ENCODE data around the gene ACTR1A.
"Not testable (repeated sequence)": the region's sequence is repeated elsewhere in the genome, so short reads cannot be mapped to it uniquely, and the experiment has no call there.

The ACTR1A gene

DNA sequence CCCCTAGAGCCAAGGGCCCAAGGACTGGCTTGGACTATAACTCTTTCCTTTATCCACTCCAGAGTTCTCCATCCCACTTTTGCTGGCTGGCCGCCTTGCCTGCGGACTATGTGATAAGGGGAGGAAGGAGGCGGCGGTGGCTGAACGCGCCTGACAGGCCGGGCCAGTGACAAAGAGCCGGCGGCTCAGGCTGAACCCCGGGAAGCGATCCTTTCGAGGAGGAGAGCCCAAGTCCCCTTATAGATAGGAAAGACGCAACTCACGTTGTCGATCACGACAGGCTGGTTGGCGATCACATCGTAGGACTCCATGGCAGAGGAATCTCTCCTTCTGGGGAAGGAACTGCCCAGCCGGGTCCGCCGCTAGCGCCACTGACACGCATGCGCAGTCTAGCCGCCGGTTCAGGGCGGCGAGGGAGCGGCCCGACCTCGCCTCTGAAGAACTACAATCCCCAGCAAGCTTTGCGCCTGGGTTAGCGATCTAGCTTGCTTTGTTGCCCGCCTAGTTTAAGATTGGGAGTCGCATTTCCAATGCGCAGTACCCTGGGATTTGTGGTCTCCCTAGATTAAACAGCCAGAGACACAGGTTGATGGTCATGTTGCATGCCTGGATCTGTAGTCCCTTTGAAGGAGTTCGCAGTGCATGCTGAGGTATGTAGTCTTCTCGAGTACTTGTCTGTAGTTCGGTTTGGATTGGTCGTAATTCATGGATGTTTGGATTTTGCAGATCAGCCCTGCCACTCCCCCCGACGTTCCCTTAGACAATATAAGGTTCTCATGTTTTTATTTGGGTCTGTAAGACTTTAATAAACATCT lies at the start of gene ACTR1A:
Gene ACTR1A, minus strand, starts transcription at position 376 of the 815 bp plus-strand sequence. Its CDS starts 65 bp downstream, at position 311.
- DNase-seq (ENCODE audit: low read depth in 2 of 2): peak; percentile 85 to 90

DNA sequence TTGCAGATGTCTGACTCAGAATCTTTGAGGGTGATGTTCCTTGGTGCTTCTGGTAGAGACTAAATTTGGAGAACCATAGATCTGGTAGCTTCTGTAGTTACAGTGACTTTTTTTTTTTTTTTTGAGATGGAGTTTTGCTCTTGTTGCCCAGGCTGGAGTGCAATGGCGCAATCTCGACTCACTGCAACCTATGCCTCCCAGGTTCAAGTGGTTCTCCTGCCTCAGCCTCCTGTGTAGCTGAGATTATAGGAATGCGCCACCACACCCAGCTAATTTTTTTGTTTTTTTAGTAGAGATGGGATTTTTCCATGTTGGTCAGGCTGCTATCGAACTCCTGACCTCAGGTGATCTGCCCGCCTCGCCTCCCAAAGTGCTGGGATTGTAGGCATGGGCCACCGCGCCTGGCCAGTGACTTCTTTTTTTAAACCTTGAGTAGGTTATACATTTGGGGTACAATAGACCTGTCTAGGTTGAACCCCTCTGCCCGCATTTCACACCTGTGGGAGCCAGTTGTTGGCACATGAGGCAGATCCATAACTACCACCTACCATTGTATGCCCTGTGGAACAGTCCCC lies 48.2 kb upstream of the ACTR1A start:
- DNase-seq (ENCODE audit: low read depth in 2 of 2): no peak

DNA sequence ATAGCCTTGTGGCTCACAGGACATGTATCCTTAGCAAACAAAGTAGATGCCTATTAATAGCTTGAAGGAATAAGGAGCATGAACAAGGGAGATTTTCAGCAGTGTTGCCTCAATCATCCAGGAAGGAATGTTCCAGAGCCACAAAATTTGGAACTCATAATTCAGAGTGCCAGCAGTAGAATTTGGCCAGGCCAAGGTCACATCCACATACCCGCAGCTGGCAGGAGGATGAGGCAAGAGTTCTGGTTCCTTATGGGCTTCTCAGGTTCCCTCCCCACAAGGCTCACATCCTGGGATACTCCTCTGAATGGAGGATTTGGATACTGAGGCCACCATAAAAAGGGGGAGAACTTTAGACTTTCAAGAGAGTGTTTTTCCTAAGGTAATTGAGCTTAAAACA lies 47.0 kb upstream of the ACTR1A start:
- DNase-seq (ENCODE audit: low read depth in 2 of 2): no peak

DNA sequence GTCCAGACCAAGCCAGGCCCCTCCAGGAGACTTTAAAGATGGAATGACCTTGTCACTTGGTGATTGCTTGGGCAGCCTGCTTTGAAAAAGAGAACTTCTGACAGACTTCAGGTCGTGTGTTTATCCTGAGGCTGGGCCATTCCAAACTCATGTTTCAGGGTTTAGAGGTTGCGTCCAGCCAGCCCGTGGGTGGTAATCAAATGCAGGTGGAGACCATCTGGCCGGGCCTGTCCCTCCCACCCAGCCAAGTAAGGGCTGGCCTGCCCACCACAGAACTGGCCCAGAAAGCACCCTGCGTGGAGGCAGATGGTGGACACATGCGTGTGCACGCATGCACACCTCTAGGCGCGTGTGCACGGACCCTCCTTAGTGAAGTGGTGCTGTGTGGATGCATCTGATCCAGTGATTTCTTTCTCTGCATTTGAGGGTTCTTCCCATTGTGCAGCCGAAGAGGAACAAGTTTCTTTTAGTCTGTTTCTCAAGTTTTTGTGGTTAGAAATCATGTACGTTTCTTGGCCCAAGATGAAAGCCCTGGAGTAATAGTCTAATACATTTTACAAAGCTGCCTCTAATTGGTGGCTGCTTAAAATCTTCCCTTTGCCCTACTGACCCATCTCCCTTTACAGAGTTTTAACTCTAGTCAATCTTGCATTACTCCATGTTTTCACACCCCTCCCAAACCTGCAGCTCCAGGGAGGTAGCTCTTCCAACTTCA lies 44.3 kb upstream of the ACTR1A start:
- no peak for DNase-seq (ENCODE audit: low read depth in 2 of 2)

DNA sequence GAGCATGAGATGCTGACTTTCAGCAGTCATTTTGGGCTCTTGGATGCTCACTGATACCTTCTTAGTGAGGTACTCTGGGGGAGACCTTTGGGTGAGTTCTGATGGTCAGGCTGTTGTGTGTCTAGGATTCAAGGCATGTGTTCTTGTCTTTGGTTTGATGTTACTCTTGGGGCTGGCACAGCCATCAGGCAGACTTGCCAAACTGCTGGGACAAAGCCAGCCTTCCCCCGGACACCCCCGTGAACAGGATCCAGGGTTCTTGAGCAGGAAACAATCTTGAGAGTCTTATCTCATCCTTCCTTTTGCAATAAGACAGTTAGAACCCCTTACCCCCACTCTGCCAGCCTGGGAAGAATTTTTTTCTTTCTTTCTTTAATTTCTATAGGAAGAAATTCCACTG lies 43.5 kb upstream of the ACTR1A start:
- no peak for DNase-seq (ENCODE audit: low read depth in 2 of 2)

DNA sequence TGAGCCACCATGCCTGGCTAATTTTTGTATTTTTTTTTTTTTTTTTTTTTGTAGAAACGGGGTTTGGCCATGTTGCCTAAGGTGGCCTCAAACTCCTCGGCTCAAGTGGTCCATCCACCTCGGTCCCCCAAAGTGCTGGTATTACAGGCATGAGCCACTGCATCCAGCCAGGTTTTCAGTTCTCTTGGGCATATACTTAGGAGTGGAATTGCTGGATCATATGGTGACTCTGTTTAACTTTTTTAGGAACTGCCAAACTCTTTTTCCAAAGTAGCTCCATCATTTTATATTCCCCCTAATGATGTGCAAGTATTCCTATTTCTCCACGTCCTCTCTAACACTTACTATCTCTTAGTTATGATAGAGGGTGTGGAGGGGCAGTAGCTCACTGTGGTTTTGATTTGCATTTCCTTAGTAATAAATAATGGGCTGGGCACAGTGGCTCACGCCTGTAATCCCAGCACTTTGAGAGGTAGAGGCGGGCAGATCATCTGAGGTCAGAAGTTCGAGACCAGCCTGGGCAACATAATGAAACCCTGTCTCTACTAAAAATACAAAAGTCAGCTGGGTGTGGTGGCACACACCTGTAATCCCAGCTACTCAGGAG lies 42.9 kb upstream of the ACTR1A start:
- no peak for DNase-seq (ENCODE audit: low read depth in 2 of 2)

DNA sequence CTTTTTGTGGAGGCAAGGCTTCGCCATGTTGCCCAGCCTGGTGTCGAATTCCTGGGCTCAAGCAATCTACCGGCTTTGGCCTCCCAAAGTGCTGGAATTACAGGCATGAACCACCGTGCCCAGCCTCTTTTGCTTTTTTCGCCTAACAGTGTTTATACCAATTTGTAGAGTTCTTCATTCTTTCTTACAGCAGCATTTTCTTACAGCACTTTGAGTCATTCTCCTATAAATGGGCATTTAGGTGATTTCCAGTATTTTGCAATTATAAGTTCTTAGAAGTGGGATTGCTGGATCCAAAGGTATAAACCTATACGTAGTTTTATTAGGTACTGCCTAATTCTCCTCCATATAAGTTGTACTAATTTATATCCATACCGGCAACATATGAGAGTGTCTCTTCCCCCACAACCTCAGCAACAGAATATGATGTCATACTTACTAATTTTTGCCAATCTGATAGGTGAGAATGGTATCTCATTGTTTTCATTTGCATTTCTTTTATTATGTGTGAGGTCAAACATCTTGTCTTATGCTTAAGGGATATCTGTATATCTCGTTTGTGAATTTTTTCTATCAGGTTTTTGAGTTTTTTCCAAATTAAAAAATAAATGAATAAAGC lies 40.4 kb upstream of the ACTR1A start:
- DNase-seq (ENCODE audit: low read depth in 2 of 2): no peak

DNA sequence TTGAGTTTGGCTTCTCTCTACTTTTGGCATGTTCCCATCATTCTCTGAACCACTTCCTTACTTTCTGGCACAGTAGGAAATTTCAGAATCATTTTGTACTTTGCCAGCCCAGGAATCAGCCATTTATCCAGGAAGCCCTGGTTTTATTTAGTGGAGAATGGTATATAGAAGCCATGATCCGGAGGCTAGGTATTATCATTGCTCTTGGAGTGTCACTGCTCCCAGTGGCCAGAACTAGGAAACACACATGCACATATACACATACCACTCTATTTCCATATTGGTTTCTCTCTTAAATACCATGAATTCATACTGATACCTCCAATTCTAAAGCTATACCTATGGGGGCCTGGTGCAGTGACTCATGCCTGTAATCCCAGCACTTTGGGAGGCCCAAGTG lies 37.5 kb upstream of the ACTR1A start:
- no peak for DNase-seq (ENCODE audit: low read depth in 2 of 2)

DNA sequence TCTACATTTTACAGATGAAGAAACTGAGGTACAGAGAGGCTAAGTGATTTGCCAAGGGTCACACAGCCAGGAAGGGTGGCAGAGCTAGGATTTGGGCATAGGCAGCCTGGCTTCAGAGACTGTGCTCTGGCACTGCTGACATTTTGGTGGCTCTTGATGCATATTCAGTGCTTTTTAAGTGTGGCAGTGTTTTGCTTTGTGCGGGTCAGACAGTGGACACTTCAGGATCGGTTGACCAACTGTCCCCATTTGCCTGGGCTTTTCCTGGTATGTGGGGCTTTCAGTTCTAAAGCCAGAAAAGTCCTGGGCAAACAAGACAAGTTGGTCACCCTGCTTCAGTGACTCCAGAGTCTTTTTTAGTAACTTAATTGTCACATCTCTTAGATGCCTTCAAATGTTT lies 36.3 kb upstream of the ACTR1A start:
- DNase-seq (ENCODE audit: low read depth in 2 of 2): no peak

DNA sequence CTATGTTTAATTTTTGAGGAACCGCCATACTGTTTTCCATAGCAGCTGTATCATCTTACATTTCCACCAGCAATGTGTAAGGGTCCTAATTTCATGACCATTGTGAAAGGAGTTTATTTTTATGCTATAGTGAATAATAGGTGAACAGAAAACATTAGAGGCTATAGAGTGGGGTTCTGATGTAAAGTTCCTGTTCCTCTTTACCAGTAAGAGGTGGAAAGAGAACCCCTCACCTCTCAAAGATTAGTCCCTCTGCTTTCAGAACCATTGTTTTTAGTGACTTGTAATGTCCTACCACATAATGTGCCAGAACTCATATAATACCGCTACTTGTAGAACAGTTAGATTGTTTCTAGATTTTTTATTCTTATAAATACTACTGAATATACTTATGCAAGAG lies 35.4 kb upstream of the ACTR1A start:
- DNase-seq (ENCODE audit: low read depth in 2 of 2): no peak

DNA sequence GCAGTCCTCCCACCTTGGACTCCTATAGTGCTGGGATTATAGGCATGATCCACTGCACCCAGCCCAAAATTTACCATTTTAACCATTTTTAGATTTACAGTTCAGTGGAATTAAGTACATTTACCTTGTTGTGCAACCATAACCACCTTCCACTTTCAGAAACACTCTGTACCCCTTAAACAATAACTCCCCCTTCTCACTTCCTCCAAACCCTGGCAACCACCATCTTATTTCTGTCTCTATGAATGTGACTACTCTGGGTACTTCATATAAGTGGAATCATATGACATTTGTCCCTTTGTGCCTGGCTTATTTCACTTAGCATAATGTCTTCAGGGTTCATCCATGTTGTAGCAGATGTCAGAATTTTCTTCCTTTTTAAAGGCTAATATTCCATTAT lies 34.9 kb upstream of the ACTR1A start:
- no peak for DNase-seq (ENCODE audit: low read depth in 2 of 2)

DNA sequence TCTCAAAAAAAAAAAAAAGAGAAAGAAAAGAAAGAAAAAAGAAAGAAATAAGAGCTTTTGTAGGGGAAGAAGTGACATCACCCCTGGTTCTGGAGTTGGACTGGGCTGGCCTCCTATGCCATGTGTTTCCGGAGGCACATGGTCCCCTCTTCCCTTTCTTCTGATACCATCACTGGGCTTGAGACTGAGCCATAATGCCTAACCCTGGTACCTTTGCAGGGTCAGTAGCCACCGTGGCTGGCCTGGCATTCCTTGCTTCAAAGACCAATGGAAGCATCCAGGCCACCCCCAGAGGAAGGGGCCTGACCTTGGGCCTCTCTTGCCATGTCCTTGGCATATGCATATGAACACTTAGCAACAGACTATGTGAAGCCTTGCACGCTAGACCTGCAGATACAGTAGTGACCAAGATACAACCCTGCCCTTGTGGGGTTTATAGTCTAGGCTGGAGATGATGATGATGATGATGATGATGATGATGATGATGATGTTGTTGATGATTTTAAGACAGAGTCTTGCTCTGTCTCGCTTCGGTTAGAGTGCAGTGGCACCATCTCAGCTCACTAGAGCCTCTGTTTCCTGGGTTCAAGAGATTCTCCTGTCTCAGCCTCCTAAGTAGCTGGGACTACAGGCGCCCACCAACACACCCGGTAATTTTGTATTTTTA lies 33.1 kb upstream of the ACTR1A start:
- no peak for DNase-seq (ENCODE audit: low read depth in 2 of 2)

DNA sequence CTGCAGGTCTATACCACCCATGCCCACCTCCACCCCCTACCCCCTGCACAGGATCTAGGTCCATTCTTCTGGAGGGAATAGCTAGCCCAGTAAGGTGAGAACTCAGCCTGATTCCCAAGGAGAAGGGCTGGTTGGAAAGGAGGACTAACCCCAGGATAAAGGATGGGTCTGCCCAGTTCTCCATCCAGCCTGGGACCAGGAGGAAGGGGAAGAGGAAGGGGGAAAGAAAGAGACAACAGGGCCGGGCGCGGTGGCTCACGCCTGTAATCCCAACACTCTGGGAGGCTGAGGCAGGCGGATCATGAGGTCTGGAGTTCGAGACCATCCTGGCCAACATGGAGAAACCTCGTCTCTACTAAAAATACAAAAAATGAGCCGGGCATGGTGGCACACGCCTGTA lies 32.5 kb upstream of the ACTR1A start:
- not testable (repeated sequence) for DNase-seq (ENCODE audit: low read depth in 2 of 2)

DNA sequence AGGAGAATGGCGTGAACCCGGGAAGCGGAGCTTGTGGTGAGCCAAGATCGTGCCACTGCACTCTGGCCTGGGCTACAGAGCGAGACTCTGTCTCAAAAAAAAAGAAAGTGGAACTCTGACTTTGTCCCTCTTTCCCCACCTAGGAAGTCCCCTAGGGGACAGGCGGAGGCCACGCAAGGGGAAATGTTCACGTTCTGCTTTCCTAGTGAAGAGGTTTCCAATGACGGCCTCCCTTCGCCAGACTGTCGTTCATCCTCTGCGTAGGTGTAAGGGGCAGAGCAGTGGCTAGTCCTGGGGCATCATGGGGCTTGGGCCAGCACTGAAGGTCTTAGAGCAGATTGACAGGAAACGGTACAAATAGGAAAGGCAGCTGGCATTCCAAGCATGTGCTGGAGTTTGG lies 31.8 kb upstream of the ACTR1A start:
- DNase-seq (ENCODE audit: low read depth in 2 of 2): no peak

DNA sequence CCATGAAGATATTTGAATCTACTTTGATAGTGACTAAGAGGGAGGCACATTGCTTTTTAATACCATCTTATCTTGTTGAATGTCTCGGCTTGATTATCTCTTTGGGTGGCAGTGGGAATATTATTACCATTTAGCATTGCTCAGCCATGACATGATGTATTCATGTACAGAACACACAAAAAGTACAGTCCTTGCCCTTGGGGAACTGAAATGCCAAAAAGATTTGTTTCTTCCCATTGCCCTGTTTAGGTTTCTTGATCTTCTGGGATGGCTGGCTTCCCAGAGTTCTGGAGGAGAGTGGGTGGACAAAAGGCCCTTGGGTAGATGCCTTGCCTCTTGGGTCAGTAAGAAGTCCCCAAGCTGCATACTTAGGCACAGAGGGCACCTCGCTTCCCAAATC lies 25.0 kb upstream of the ACTR1A start:
- no peak for DNase-seq (ENCODE audit: low read depth in 2 of 2)

DNA sequence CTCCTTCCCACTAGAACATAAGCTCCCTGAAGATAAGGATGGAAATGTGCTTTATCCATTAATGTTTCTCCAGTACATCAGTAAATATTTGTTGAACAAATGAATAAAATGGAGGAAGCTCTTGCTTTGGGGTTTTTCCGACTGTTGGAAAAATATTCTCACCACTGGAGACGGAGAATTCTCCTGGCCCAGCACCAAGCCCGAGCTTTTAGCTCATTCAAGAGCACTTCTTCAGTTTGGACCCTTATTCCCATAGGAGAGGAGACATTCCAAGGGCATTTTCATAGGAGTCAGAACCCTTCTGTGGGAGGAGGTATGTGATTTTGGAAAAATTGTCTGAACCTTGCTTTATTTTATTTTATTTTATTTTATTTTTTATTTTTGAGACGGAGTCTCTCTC lies 22.2 kb upstream of the ACTR1A start:
- no peak for DNase-seq (ENCODE audit: low read depth in 2 of 2)

DNA sequence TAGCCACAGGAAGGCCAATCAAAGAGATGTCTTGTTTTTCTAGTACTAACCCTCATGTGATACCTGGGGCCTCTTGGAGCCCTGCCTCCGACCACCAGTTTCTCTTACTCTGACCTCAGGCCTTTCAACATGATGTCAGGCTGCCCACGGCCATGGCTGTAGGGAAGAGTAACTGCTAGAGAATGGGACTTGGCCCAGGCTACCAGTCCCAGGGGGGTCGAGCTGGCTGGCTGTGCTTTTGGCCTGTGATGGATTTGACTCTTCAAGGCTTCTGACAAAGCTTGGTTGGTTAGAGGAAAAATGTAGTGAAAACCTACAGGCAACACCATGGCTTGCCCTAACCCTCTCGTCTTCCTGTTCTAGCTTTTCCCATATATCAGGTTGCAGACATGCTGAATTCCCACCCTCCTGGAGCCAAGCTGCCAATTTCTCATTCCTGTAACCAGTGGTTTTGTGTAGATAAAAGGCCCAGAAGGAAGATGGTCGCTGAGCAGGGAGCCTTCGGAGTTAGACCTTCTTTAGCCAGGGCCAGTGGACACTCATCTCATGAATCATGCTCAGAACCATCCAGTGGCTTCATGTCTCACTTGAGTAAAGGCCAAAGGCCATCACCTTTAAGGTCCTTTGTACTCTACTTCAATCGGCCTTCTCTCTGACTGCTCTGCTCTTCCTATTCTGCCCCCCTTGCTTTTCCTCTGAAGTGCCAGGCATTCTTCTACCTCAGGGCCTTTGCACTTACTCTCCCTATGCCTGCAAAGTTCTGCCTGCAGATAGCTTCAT lies 20.9 kb upstream of the ACTR1A start:
- DNase-seq (ENCODE audit: low read depth in 2 of 2): no peak

DNA sequence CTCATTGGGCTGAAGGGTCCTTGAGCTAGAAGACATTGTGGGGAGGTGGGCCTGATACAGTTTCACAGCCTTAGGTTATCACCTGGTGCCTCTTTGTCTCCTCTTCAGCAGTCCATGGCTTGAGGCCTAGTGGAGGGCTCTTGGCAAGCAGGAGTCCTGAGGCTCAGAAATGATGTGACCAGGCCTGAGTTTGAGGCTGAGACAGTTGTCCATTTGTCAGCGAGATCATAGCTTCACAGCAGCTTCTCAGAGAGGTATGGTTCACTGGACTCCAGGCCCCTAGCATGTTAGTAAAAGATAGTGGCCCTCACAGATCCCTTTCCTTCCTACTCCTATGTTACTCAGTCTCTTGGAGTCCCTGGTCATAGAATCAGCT lies 20.4 kb upstream of the ACTR1A start:
- no peak for DNase-seq (ENCODE audit: low read depth in 2 of 2)

DNA sequence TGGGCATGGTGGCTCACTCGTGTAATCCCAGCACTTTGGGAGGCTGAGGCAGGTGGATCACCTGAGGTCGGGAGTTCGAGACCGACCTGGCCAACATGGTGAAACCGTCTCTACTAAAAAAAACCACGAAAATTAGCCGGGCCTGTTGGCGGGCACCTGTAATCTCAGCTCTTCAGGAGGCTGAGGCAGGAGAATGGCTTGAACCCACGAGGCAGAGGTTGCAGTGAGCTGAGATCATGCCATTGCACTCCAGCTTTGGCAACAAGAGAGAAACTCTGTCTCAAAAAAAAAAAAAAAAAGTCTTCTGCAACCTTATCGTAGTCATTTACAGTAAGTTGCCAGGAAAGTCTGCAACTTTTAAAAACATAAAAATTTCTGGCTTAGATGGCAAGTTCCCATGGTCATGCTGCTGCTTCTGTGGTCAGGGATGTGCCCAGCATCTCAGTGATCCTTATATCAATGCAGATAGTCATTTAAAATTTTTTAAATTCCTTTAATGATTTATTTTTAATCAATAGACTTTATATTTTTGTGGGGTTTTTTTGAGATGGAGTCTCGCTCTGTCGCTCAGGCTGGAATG lies 16.8 kb upstream of the ACTR1A start:
- no peak for DNase-seq (ENCODE audit: low read depth in 2 of 2)

DNA sequence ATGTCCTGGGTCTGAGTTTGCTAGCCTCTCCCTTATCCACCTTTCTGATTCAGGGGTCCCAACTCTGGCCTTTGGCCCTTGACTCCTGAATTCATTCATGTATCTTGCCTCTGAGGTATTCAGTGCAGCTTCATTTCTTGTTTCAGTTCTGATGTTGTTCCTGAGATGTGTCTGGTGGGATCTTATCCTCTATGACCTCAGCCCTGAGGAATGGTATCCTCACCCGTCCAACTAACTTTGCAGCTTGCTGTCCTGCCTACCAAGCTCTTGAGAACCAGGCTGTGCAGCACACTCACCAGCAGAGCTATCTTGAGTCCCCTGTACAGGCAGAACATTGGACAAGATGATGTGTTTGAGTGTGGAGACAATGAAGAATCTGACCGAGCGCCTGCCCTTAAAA lies 15.0 kb upstream of the ACTR1A start:
- no peak for DNase-seq (ENCODE audit: low read depth in 2 of 2)

DNA sequence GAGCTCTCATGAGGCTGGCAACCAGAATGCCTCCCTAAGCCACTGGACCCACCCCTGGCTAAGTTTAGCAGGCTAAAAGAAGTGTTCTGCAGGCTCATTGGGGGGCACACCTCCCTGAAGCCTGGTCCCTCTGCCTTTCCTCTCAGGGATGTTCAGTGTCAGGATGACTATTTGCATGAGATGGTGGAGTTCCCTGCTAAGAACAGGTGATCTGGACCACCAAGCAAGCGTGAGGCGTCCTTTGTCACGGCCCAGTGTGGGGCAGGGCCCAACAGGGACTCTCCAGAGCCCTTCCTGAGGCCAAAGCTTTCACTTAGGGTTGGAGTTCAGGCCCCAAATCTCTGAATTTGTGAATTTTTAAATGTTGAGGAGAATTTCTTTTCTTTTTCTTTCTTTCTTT lies 13.2 kb upstream of the ACTR1A start:
- DNase-seq (ENCODE audit: low read depth in 2 of 2): no peak

Data from stimulated activated CD8-positive, alpha-beta memory T cell treated with anti-CD3 and anti-CD28 coated beads, Interleukin-2, amount 100 ng/mL, for 1 hour (primary cell).